ENCODE results near the gene C14orf180.

Gene C14orf180

DNA sequence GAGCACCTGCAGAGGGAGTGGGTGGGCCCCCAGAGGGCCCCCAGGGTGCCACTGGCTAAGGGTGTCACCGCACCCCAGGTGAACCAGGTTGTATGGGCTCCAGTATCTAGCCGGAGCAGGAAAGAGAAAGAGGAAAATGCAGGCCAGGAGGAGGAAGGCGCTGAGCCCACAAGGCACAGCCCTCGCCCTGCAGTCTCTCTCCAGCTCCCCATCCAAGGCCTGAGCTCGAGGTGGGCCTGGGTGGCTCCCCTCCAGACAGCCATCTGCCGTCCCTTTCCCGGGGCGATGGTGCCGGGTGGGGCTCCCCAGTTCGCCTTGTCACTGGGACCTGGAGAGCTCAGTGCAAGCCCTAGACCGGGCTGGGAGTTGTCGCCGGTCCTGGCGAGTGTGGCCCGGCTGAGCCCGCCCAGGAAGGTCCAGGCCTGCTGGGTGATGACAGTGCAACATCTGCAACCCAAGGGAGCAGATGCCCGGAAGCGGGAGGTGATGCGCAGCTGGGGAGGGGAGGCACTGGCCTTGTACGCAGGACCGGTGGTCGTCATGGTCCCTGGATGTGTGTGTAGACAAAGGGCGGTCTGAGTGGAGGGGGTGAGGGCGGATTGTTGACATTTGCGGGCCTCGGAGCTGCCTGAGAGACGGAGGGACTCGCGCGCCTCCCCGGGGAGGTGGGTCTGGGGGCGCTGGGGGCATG, 24.3 kb downstream of the C14orf180 start:
- DNase-seq (ENCODE audit: low read depth), result no peak
- TF ChIP-seq, protein P1, sequence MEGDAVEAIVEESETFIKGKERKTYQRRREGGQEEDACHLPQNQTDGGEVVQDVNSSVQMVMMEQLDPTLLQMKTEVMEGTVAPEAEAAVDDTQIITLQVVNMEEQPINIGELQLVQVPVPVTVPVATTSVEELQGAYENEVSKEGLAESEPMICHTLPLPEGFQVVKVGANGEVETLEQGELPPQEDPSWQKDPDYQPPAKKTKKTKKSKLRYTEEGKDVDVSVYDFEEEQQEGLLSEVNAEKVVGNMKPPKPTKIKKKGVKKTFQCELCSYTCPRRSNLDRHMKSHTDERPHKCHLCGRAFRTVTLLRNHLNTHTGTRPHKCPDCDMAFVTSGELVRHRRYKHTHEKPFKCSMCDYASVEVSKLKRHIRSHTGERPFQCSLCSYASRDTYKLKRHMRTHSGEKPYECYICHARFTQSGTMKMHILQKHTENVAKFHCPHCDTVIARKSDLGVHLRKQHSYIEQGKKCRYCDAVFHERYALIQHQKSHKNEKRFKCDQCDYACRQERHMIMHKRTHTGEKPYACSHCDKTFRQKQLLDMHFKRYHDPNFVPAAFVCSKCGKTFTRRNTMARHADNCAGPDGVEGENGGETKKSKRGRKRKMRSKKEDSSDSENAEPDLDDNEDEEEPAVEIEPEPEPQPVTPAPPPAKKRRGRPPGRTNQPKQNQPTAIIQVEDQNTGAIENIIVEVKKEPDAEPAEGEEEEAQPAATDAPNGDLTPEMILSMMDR (conservative IDR thresholded peaks at IDR 0.05; ENCODE audit: low read depth, low read length), result no peak
- H3K4me3 ChIP-seq (ENCODE audit: low read depth, low read length), result no peak overlapping the region

DNA sequence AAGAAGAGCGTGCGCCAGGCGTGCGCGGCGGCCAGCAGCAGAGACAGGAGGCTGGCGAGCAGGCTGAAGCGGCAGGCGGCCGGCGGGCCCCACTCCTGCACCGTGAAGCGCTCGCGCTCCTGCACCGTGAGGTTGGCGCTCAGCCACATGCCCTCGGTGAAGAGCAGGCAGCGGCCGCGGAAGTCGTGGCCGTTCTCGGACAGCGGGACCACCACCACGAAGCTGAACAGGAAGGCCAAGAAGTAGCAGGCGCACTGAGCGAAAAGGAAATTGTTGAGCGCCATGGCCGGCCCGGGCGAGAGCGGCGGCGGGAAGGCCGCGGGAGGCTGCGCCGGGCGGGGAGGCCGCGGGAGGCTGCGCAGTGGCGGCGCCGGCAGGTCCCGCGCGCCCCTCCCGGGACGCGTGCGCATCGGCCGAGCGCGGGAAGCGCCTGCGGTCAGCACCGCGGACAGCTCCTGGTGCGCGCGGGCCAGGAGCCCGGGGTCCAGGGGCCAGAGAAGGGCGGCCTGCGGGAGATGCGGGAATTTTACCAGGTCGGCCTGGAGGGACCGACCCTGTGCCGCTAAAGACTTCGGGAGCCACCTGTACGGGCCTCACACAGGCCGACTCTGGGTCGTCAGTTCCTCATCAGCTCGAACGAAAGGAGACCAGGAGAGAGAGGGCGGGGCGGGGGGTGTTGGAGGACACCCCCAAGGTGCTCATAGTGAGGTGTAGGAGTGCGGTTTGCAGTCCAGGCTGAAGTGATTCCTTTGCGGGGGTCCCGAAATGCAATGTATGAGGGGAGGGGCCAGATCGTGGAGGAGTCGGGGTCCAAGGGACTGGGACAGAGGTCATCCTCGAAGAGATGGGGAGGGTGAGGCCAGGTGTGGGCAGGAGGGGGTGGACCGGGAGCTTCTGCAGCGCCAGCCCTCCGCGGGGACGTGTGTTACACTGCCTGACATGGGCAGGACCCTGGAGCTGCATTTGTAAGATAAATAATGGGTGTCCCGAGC, 25.2 kb downstream of the C14orf180 start, which contains the start of gene TMEM179:
Gene TMEM179 (minus strand): TSS at position 315 of the 992 bp plus-strand sequence. CDS start 31 bp downstream, at position 284.
- peak; percentile 16 for DNase-seq (ENCODE audit: low read depth)
- no peak within 1 kb of the TSS for H3K4me3 ChIP-seq (ENCODE audit: low read depth, low read length)
- TF ChIP-seq, protein P1 (conservative IDR thresholded peaks at IDR 0.05; ENCODE audit: low read depth, low read length), result no peak

DNA sequence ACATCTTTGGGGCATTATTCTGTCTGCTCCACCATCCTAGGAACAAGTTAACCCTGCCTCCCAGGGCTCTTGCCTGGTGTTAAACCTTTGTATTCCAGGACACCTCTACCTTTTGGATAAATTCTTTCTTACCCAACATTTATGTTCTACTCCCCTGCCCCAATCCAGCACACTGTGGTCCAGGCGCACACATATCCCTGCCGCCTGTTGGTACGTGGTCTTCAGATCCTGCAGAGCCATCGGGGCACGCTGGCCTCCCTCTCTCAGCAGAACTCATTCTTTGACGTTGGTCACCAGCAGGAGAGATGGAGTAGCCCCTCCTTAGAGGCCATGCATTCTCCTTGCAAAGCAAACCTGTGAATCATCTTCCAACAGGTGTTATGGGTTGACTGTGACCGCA, 30.1 kb downstream of the C14orf180 start:
- no peak for DNase-seq (ENCODE audit: low read depth)

DNA sequence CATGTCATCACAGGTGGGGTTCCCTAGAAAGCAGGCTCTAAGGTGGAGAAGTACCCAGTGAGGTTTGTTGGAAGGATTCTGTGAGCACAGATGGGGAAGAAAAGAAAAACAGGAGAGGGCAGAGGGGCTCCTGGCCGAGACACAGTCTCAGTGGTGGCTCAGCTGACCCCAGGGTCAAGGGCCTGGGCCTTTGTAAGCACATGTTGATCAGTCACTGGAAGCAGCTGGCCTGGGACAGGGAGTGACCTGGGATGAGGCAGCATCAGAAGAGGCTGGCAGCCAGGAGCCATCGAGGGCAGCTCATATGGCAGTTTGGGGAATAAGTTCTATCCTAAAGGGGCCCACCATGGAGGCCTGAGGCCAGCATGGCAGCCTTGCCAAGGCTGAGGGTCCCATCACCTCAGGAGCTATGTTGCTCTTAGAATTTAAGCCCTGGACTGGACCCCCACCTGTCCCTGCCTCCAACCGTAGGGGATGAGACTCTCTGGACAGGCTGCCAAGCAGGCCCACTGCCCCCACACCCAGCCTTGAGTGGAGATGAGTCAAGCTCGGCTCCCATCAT, 31.3 kb downstream of the C14orf180 start:
- H3K4me3 ChIP-seq (ENCODE audit: low read depth, low read length), result no peak overlapping the region
- DNase-seq (ENCODE audit: low read depth), result no peak
- TF ChIP-seq, protein P1 (conservative IDR thresholded peaks at IDR 0.05; ENCODE audit: low read depth, low read length), result no peak

More for the DNA sequence above, 30.1 kb downstream of the C14orf180 start:
- H3K4me3 ChIP-seq (ENCODE audit: low read depth, low read length), result no peak overlapping the region
- TF ChIP-seq, protein P1 (conservative IDR thresholded peaks at IDR 0.05; ENCODE audit: low read depth, low read length), result no peak

DNA sequence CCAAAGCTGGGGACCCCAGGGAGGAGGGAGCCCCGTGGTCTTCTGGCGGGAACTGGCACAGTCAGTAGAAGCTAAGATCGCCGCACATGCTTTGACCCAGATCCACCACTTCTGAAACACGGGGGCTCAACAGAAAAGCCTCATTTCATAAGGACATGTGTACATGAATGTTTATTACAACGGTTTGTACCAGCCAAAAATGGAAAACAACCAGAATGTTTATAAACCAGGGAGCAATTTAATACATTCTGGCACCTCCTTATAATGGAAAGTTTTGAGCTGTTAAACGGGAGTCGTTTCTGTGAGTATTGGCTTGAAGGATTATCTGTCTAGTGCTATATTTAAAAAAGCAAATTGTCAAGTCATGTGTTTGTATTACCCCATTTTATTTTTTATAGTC, 32.3 kb downstream of the C14orf180 start:
- TF ChIP-seq, protein P1 (conservative IDR thresholded peaks at IDR 0.05; ENCODE audit: low read depth, low read length), result no peak
- DNase-seq (ENCODE audit: low read depth), result no peak
- no peak overlapping the region for H3K4me3 ChIP-seq (ENCODE audit: low read depth, low read length)

DNA sequence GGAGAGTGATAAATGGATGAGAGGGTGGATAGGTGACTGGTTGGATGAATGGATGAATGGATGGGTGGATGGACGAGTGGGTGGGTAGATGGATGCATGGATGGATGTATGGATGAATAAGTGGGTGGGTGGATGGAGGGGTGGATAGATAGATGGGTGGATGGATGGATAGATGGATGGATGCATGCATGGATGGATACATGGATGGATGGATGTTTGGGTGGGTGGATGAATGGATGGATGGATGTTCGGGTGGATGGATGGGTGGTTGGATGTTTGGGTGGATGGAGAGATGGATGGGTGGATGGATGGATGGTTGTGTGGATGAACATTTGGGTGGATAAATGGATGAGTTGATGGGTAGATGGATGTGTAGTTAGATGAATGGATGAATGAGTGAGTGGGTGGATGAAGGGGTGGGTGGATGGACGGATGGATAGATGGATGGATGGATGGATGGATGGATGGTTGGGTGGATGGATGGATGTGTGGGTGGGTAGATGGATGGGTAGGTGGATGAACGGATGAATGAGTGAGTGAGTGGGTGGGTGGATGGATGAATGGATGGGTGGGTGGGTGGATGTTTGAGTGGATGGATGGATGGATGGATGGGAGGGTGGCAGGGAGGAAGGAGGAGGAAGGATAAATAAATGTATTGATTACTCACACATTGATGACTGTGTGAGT, 34.7 kb downstream of the C14orf180 start:
- TF ChIP-seq, protein P1 (conservative IDR thresholded peaks at IDR 0.05; ENCODE audit: low read depth, low read length), result no peak
- DNase-seq (ENCODE audit: low read depth), result no peak
- no peak overlapping the region for H3K4me3 ChIP-seq (ENCODE audit: low read depth, low read length)
